K562 (cell line): ENCODE data around the gene ARHGAP31. TPM values are rescaled to one million over a fixed set of nuclear protein-coding genes. Genes with fewer than 3 reads are reported as not detected.

Experiments used
- BACH1 ChIP-seq: fragments of 200-800 bp; sonication (Bioruptor generic); IDR thresholded peaks from 2 replicates; pipeline ENCODE4 v1.6.1; 2016; ENCODE audit warnings: missing genetic modification characterization, missing compliant biosample characterization
- DMBX1 ChIP-seq: fragments of 250-450 bp; sonication (Bioruptor Pico); IDR thresholded peaks from 2 replicates; pipeline ENCODE4 v1.8.0; 2022; ENCODE audit warnings: inconsistent platforms, mild to moderate bottlenecking, moderate library complexity, borderline replicate concordance
- DPF2 ChIP-seq: fragments of 450-650 bp; IDR thresholded peaks from 2 replicates; pipeline ENCODE4 v1.6.1; 2016
- EP300 ChIP-seq: IDR thresholded peaks from 2 replicates; pipeline ENCODE4 v1.6.1; 2012; ENCODE audit warnings: low read length, improper control_type of control experiment
- ETV6 ChIP-seq, 3 experiments: fragments of 150-350 bp in 1 of 3; sonication (generic) in 1 of 3; formaldehyde crosslinking in 1 of 3; IDR thresholded peaks; 2 replicates each; pipeline versions ENCODE4 v1.6.1 to v1.8.0; 2014 to 2022; ENCODE audit warnings: borderline replicate concordance in 2 of 3, low read depth in 2 of 3, antibody characterized with exemption in 1 of 3, low read length in 1 of 3, mild to moderate bottlenecking in 1 of 3, missing genetic modification reagents in 1 of 3
- JUND ChIP-seq, 2 experiments: IDR thresholded peaks; 2 replicates in 1 of 2; 3 replicates in 1 of 2; pipeline ENCODE4 v1.6.1; 2011; ENCODE audit warnings: borderline replicate concordance in 2 of 2, low read depth in 2 of 2, low read length in 2 of 2, improper control_type of control experiment in 1 of 2, missing biosample characterization in 1 of 2, missing genetic modification characterization in 1 of 2, missing genetic modification reagents in 1 of 2
- LEF1 ChIP-seq: fragments of 450-650 bp; IDR thresholded peaks from 2 replicates; pipeline ENCODE4 v1.6.1; 2016; ENCODE audit warnings: mild to moderate bottlenecking
- MNT ChIP-seq, 2 experiments: fragments of 450-650 bp; conservative IDR thresholded peaks; 2 replicates each; pipeline ENCODE4 v1.6.1; 2017; ENCODE audit warnings: mild to moderate bottlenecking in 2 of 2, moderate library complexity in 2 of 2
- MTA2 ChIP-seq: fragments of 450-650 bp; IDR thresholded peaks from 2 replicates; pipeline ENCODE4 v1.6.1; 2016; ENCODE audit warnings: low read depth
- MTF1 ChIP-seq: fragments of 250-450 bp; sonication (Bioruptor Pico); IDR thresholded peaks from 2 replicates; pipeline ENCODE4 v1.9.0; 2021; ENCODE audit warnings: moderate library complexity, mild to moderate bottlenecking, inconsistent platforms, borderline replicate concordance
- NCOA6 ChIP-seq: fragments of 450-650 bp; IDR thresholded peaks from 2 replicates; pipeline ENCODE4 v1.6.1; 2017; ENCODE audit warnings: mild to moderate bottlenecking
- PKNOX1 ChIP-seq: fragments of 450-650 bp; IDR thresholded peaks from 2 replicates; pipeline ENCODE4 v1.6.1; 2016
- POLR2B ChIP-seq: fragments of 450-650 bp; IDR thresholded peaks from 2 replicates; pipeline ENCODE4 v1.6.1; 2018; ENCODE audit warnings: low read depth; ENCODE audit not compliant: partially characterized antibody
- SMARCC2 ChIP-seq: fragments of 450-650 bp; IDR thresholded peaks from 2 replicates; pipeline ENCODE4 v1.6.1; 2017; ENCODE audit warnings: antibody characterized with exemption, moderate library complexity, mild to moderate bottlenecking, low read depth
- STAT5A ChIP-seq: IDR thresholded peaks from 2 replicates; pipeline ENCODE4 v1.6.1; 2012; ENCODE audit warnings: low read length, inconsistent platforms, borderline replicate concordance
- TAL1 ChIP-seq: fragments of 450-650 bp; IDR thresholded peaks from 2 replicates; pipeline ENCODE4 v1.6.1; 2016; ENCODE audit warnings: mild to moderate bottlenecking
- XRCC5 ChIP-seq: fragments of 200-400 bp; formaldehyde crosslinking; IDR thresholded peaks from 2 replicates; pipeline ENCODE4 v1.6.1; 2017; ENCODE audit warnings: low read depth, mild to moderate bottlenecking, low read length
- ZNF507 ChIP-seq: conservative IDR thresholded peaks from 2 replicates; pipeline ENCODE4 v1.6.1; 2017; ENCODE audit warnings: missing genetic modification characterization, missing compliant biosample characterization
- polyA plus RNA-seq, 8 experiments: library from polyadenylated mRNA; depleted of rRNA in 4 of 8; stranded (reverse) in 5 of 8; unstranded in 3 of 8; fragments of >200 nt; fragmentation: Nextera tagmentation in 2 of 8; fragmentation: Illumina TruSeq in 1 of 8; extraction: Ambion mirVana in 2 of 8; extraction: Trizol in 1 of 8; gene quantifications; 2 replicates each; pipeline versions ENCODE4 v1.2.1 to v1.2.3, GENCODE V29; 2011 to 2014; ENCODE audit warnings: inconsistent platforms in 1 of 8, missing spikeins in 1 of 8
- total RNA-seq, 7 experiments: library from RNA; depleted of rRNA in 6 of 7; stranded (reverse); fragments of >200 nt in 6 of 7; fragmentation: Illumina TruSeq in 2 of 7; extraction: Trizol in 2 of 7; gene quantifications; 2 replicates each; pipeline versions ENCODE4 v1.2.1 to v1.2.3, GENCODE V29; 2011 to 2021; ENCODE audit warnings: low replicate concordance in 1 of 7
- TF ChIP-seq, protein P1 (sequence below): sonication (generic); IDR thresholded peaks from 2 replicates; pipeline ENCODE4 v1.6.1; 2016
- TF ChIP-seq, protein P2 (sequence below), 2 experiments: IDR thresholded peaks; 2 replicates each; pipeline ENCODE4 v1.6.1; 2011; ENCODE audit warnings: borderline replicate concordance in 1 of 2, control low read depth in 1 of 2, low read depth in 1 of 2, low read length in 1 of 2, mild to moderate bottlenecking in 1 of 2, mixed read lengths in 1 of 2, moderate library complexity in 1 of 2; ENCODE audit not compliant: insufficient read depth in 1 of 2, insufficient read length in 1 of 2, poor library complexity in 1 of 2, severe bottlenecking in 1 of 2; ENCODE audit errors: extremely low read depth in 1 of 2
- TF ChIP-seq, protein P3 (sequence below): sonication (generic); formaldehyde crosslinking; IDR thresholded peaks from 2 replicates; pipeline ENCODE4 v1.8.0; 2022; ENCODE audit warnings: missing genetic modification reagents, mild to moderate bottlenecking, moderate library complexity, borderline replicate concordance

Gene ARHGAP31
- total and polyA plus RNA-seq, 9 of the 15 experiments (the other 6 are each of a cell fraction or from before 2014, with no cell fraction given), result under 0.01 to 0.13 (median 0.06) TPM; not detected in 5

DNA sequence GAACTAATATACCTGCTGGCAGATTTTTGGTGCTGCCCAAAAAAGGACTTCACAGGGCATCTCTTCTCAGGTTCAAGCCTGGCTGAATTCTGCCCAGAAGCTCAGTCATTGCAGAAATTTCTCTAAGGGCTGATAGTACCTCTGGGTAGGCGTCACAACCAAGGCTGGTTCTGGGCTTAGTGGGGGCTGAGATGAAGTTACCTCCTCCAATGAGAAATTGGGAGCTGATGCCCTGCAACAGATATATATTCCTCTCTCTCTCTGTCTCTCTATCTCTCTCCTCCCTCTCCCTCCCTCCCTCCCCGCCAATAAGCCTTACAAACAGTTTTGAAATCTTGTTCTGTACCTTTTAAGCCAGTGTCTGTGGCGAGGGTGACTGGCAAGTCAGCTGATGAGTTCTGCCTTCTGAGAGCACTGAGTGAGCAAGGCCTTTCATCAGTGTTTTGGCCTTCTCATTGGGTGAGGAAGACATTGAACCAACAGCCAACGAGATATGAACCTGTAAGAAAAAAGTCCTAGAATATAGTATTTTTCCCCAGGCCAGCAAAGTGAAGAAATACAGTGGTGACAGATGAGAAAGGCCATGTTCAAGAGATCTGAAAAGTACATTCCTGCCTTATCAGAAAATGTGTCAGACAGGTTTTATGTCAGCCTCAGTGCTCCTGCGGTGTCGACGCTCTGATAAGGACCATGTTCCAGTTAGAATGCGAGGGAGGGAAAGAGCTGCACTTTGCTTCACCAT is 123.8 kb downstream of the ARHGAP31 start (continued):
- TF ChIP-seq, protein P1, sequence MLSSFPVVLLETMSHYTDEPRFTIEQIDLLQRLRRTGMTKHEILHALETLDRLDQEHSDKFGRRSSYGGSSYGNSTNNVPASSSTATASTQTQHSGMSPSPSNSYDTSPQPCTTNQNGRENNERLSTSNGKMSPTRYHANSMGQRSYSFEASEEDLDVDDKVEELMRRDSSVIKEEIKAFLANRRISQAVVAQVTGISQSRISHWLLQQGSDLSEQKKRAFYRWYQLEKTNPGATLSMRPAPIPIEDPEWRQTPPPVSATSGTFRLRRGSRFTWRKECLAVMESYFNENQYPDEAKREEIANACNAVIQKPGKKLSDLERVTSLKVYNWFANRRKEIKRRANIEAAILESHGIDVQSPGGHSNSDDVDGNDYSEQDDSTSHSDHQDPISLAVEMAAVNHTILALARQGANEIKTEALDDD, result peak; percentile 22; the same call in 1 of the 2 replicates
- TF ChIP-seq PKNOX1, result peak; percentile 87
- TF ChIP-seq, protein P2, sequence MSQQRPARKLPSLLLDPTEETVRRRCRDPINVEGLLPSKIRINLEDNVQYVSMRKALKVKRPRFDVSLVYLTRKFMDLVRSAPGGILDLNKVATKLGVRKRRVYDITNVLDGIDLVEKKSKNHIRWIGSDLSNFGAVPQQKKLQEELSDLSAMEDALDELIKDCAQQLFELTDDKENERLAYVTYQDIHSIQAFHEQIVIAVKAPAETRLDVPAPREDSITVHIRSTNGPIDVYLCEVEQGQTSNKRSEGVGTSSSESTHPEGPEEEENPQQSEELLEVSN (IDR thresholded peaks at IDR 0.05; ENCODE audit: borderline replicate concordance in 1 of 2, extremely low read depth in 1 of 2, insufficient read depth in 1 of 2, insufficient read length in 1 of 2, low read depth in 1 of 2, low read length in 1 of 2, poor library complexity in 1 of 2, severe bottlenecking in 1 of 2), result peak in 1 of 2 experiments; percentile 55
- TF ChIP-seq ETV6 (IDR thresholded peaks at IDR 0.05; ENCODE audit: borderline replicate concordance in 1 of 2, low read depth in 2 of 2, low read length in 1 of 2), result no peak
- no peak for TF ChIP-seq ETV6 (CRISPR knock-in tag; IDR thresholded peaks at IDR 0.05; ENCODE audit: borderline replicate concordance)
- 0 out of 2 replicates have a peak, but pooled peaks have one; percentile 26 for TF ChIP-seq JUND (IDR thresholded peaks at IDR 0.05; ENCODE audit: borderline replicate concordance, low read depth, low read length)
- TF ChIP-seq JUND (tag; IDR thresholded peaks at IDR 0.05; ENCODE audit: borderline replicate concordance, low read depth, low read length), result no peak; the same call in 2 of the 3 replicates
- peak; percentile 36 to 54 for TF ChIP-seq MNT (conservative IDR thresholded peaks at IDR 0.05)
- peak; percentile 59; the same call in 1 of the 2 replicates for TF ChIP-seq DMBX1
- no peak for TF ChIP-seq POLR2B
- peak; percentile 71 for TF ChIP-seq EP300
- no peak for TF ChIP-seq BACH1 (tag)
- TF ChIP-seq MTA2, result peak; percentile 62; the same call in 1 of the 2 replicates
- TF ChIP-seq NCOA6, result no peak
- peak; percentile 55; the same call in 1 of the 2 replicates for TF ChIP-seq LEF1
- TF ChIP-seq MTF1 (CRISPR knock-in tag), result no peak
- TF ChIP-seq, protein P3, sequence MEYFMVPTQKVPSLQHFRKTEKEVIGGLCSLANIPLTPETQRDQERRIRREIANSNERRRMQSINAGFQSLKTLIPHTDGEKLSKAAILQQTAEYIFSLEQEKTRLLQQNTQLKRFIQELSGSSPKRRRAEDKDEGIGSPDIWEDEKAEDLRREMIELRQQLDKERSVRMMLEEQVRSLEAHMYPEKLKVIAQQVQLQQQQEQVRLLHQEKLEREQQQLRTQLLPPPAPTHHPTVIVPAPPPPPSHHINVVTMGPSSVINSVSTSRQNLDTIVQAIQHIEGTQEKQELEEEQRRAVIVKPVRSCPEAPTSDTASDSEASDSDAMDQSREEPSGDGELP (CRISPR knock-in tag), result 0 out of 2 replicates have a peak, but pooled peaks have one; percentile 28
- peak; percentile 67 for TF ChIP-seq STAT5A
- TF ChIP-seq ZNF507 (tag), result no peak
- no peak for TF ChIP-seq XRCC5
- peak; percentile 86 for TF ChIP-seq DPF2
- peak; percentile 67; the same call in 1 of the 2 replicates for TF ChIP-seq SMARCC2
- peak; percentile 82 for TF ChIP-seq TAL1
